ENCODE data around the gene CDHR5. TPM values are rescaled to one million over a fixed set of nuclear protein-coding genes. Genes with fewer than 3 reads are reported as not detected.

CDHR5 gene
- total RNA-seq, 1 experiment from 2014 or later: not detected

- POLR2A ChIA-PET (ENCODE audit: low non-redundant PET): no interaction called here
- Histone ChIP-seq H3K4me3 (ENCODE audit: low read depth, low read length, poor library complexity, severe bottlenecking) (no peak overlapping the region), H3K27me3 (replicated peaks; ENCODE audit: insufficient read depth, low read depth, low read length, poor library complexity) (no peaks in the 10 kb centered on the region), H3K36me3 (ENCODE audit: insufficient read depth, low read length, poor library complexity, severe bottlenecking) (peaks cover 34% of the 10 kb centered on the region), H3K4me1 (ENCODE audit: insufficient read depth, low read length, poor library complexity, severe bottlenecking) (no peaks in the 10 kb centered on the region), H3K9me3 (ENCODE audit: low read depth, low read length, poor library complexity, severe bottlenecking) (no peaks in the 10 kb centered on the region), H3K27ac (ENCODE audit: low read depth, low read length, poor library complexity, severe bottlenecking) (no peak overlapping the region)
- TF ChIP-seq EZH2 (IDR thresholded peaks at IDR 0.05; ENCODE audit: borderline replicate concordance, low read depth, low read length, poor library complexity, severe bottlenecking) (no peak), CTCF (conservative IDR thresholded peaks at IDR 0.05; ENCODE audit: low read depth, low read length) (no peak)
- CTCF ChIA-PET: interaction anchor here (0.6 kb wide), 1 partner anchor 112 kb away, joined by 3 read pairs; no protein-coding TSS in a partner anchor
- no peak for DNase-seq (ENCODE audit: low spot score)
- no TSS peak for BruUV-seq (replicated peaks)
- intact Hi-C loops (cut with micrococcal nuclease; ENCODE audit: unreplicated experiment): no loop called here
These were observed 11.8 kb downstream of the CDHR5 start for GRCh38 chr11:612961-613300.

DNA sequence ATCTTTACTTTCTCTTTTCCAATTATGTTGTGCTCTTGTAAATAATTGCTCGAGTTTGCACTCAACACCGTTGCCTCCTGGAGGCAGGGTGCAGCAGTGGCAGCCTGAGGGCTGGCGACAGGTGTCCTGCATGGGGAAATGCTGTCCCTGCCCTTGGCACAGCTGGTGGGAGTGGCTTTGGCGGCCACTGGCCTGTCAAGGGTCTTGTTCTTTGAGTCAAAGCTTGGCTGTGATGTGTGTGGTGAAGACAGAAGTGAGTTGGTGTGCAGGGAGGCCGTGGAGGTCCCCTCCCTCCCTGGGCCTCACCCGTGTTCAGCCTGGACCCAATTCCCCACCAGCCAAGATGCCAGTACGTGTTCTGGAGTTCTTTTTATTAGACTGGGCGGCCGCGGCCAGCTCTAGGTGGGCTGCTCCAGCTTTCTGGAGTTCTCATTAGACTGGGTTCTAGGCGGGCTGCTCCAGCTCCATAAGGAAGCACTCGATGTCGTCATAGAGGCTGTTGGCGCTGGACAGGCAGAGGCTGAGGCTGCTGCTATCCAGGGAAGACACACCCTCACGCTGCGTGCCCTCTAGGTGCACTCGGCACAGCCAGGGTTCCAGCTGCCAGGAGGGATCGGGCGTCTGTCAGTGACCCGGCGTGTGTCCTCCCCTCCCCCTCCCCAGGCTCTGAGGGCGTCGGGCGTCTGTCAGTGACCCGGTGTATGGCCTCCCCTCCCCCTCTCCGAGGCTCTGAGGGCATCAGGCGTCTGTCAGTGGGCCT is 12.4 kb downstream of the CDHR5 start:
- intact Hi-C loops (cut with micrococcal nuclease; ENCODE audit: unreplicated experiment): no loop called here

More for the DNA sequence above, 12.4 kb downstream of the CDHR5 start:
- H3K27me3 ChIP-seq (replicated peaks; ENCODE audit: insufficient read depth, low read depth, low read length, poor library complexity): no peaks in the 10 kb centered on the region
- H3K27ac ChIP-seq (ENCODE audit: low read depth, low read length, poor library complexity, severe bottlenecking): no peak overlapping the region
- TF ChIP-seq CTCF (conservative IDR thresholded peaks at IDR 0.05; ENCODE audit: low read depth, low read length) (0 out of 2 replicates have a peak, but pooled peaks have one; percentile 16), EZH2 (IDR thresholded peaks at IDR 0.05; ENCODE audit: borderline replicate concordance, low read depth, low read length, poor library complexity, severe bottlenecking) (no peak)
- no peak for DNase-seq (ENCODE audit: low spot score)
- H3K9me3 ChIP-seq (ENCODE audit: low read depth, low read length, poor library complexity, severe bottlenecking): no peaks in the 10 kb centered on the region
- ChIA-PET POLR2A (ENCODE audit: low non-redundant PET) (no interaction called here), CTCF (no interaction called here)
- BruUV-seq (replicated peaks): no TSS peak
- no peak overlapping the region for H3K4me3 ChIP-seq (ENCODE audit: low read depth, low read length, poor library complexity, severe bottlenecking)
- peaks cover 38% of the 10 kb centered on the region for H3K36me3 ChIP-seq (ENCODE audit: insufficient read depth, low read length, poor library complexity, severe bottlenecking)
- no peaks in the 10 kb centered on the region for H3K4me1 ChIP-seq (ENCODE audit: insufficient read depth, low read length, poor library complexity, severe bottlenecking)
